Calu3 (cell line): ENCODE measurements around the gene XIAP. TPM values are rescaled to one million over a fixed set of nuclear protein-coding genes. Genes with fewer than 3 reads are reported as not detected.
A peak's percentile ranks its signal among the peaks of the same experiment; 100 is the strongest.

Experiments
- BruUV-seq: library from RNA; stranded (reverse); fragments of 400-500 nt; replicated peaks from 2 replicates; lab custom pipeline; 2021; lab: Mats Ljungman, UMichigan
- CTCF ChIA-PET: fragments of 300-600 bp; sonication (Branson Sonifier 250); formaldehyde crosslinking; loops from one replicate; lab custom pipeline; 2022; ENCODE audit warnings: antibody characterized with exemption; lab: Charles Lee
- DNase-seq: peaks from one replicate; pipeline ENCODE4 v3.0.0; 2022
- H3K27ac Mint-ChIP-seq: one replicate; pipeline ENCODE4 v1.8.0; 2022; ENCODE audit warnings: mixed read lengths; ENCODE audit not compliant: unreplicated experiment
- H3K27me3 Mint-ChIP-seq: one replicate; pipeline ENCODE4 v1.8.0; 2022; ENCODE audit warnings: mixed read lengths; ENCODE audit not compliant: unreplicated experiment
- H3K36me3 Mint-ChIP-seq: one replicate; pipeline ENCODE4 v1.8.0; 2022; ENCODE audit warnings: mild to moderate bottlenecking, moderate library complexity, mixed read lengths; ENCODE audit not compliant: insufficient read depth, unreplicated experiment
- H3K4me1 Mint-ChIP-seq: one replicate; pipeline ENCODE4 v1.8.0; 2022; ENCODE audit warnings: mild to moderate bottlenecking, low read depth, mixed read lengths; ENCODE audit not compliant: unreplicated experiment
- H3K4me3 Mint-ChIP-seq: one replicate; pipeline ENCODE4 v1.8.0; 2022; ENCODE audit warnings: mild to moderate bottlenecking, low read depth, moderate library complexity, mixed read lengths; ENCODE audit not compliant: unreplicated experiment
- H3K9me3 Mint-ChIP-seq: one replicate; pipeline ENCODE4 v1.8.0; 2022; ENCODE audit warnings: low read depth, mixed read lengths; ENCODE audit not compliant: unreplicated experiment
- CTCF ChIP-seq: fragments of 200-600 bp; IDR thresholded peaks from one replicate; pipeline ENCODE4 v1.8.0; 2022; ENCODE audit warnings: antibody characterized with exemption; ENCODE audit not compliant: unreplicated experiment
- intact Hi-C: fragments of 100-400 bp; cut with micrococcal nuclease; formaldehyde crosslinking; loops from one replicate; pipeline ENCODE4 v1.10.0; 2022; ENCODE audit not compliant: unreplicated experiment
- total RNA-seq: library from RNA; stranded (reverse); gene quantifications from 2 replicates; pipeline ENCODE4 v1.2.3, GENCODE V29; 2022

Gene XIAP
- total RNA-seq, 1 experiment from 2014 or later = 62.8 TPM

- no peak for DNase-seq
- H3K27me3 Mint-ChIP-seq = no peaks in the 10 kb centered on the region
Measured at GRCh38 chrX:123906557-123907316, 46.9 kb downstream of the XIAP start.

GRCh38 chrX:123909523-123909922, 49.7 kb downstream of the XIAP start:
- Mint-ChIP-seq H3K36me3 (peaks cover 13% of the 10 kb centered on the region), H3K4me3 (no peak overlapping the region), H3K27me3 (no peaks in the 10 kb centered on the region), H3K4me1 (peaks cover 19% of the 10 kb centered on the region), H3K27ac (no peak overlapping the region), H3K9me3 (no peaks in the 10 kb centered on the region)
- no TSS peak for BruUV-seq
- intact Hi-C loops = no loop called here
- TF ChIP-seq CTCF = no peak
- CTCF ChIA-PET = no interaction called here
- DNase-seq = no peak

More at GRCh38 chrX:123906557-123907316, 46.9 kb downstream of the XIAP start:
- Mint-ChIP-seq H3K27ac (peak overlapping the region; percentile 42), H3K36me3 (peaks cover 27% of the 10 kb centered on the region), H3K4me1 (peaks cover 19% of the 10 kb centered on the region), H3K4me3 (no peak overlapping the region), H3K9me3 (no peaks in the 10 kb centered on the region)
- CTCF ChIA-PET = no interaction called here
- intact Hi-C loops = no loop called here
- no peak for TF ChIP-seq CTCF
- no TSS peak for BruUV-seq

GRCh38 chrX:123917069-123917468, 57.2 kb downstream of the XIAP start:
- peak overlapping the region; percentile 10 for H3K27ac Mint-ChIP-seq
- BruUV-seq = no TSS peak
- CTCF ChIA-PET = no interaction called here

GRCh38 chrX:123918106-123918721, 58.4 kb downstream of the XIAP start:
- TF ChIP-seq CTCF = no peak
- CTCF ChIA-PET = no interaction called here
- no peak for DNase-seq
- intact Hi-C loops = loop anchor here (5.0 kb wide), 1 partner anchor 44 kb away; the partner anchor contains the start of gene STAG2
- Mint-ChIP-seq H3K27me3 (no peaks in the 10 kb centered on the region), H3K27ac (peak overlapping the region; percentile 10), H3K4me3 (no peak overlapping the region), H3K4me1 (peaks cover 22% of the 10 kb centered on the region), H3K9me3 (no peaks in the 10 kb centered on the region), H3K36me3 (no peaks in the 10 kb centered on the region)
- BruUV-seq = no TSS peak

More at GRCh38 chrX:123917069-123917468, 57.2 kb downstream of the XIAP start:
- TF ChIP-seq CTCF = no peak
- no peak for DNase-seq
- intact Hi-C loops = loop anchor here (5.0 kb wide), 1 partner anchor 45 kb away; the partner anchor contains the start of gene STAG2
- no peaks in the 10 kb centered on the region for H3K27me3 Mint-ChIP-seq
- H3K36me3 Mint-ChIP-seq = no peaks in the 10 kb centered on the region
- H3K4me1 Mint-ChIP-seq = peaks cover 22% of the 10 kb centered on the region
- no peak overlapping the region for H3K4me3 Mint-ChIP-seq
- H3K9me3 Mint-ChIP-seq = no peaks in the 10 kb centered on the region
